NCI-H128 (cell line): ENCODE measurements around the gene HOXA9.

ENCODE experiments used
- DNase-seq: peaks from one replicate; lab custom pipeline; 2025; ENCODE audit not compliant: unreplicated experiment; lab: John Stamatoyannopoulos, UW

HOXA9 gene

DNA sequence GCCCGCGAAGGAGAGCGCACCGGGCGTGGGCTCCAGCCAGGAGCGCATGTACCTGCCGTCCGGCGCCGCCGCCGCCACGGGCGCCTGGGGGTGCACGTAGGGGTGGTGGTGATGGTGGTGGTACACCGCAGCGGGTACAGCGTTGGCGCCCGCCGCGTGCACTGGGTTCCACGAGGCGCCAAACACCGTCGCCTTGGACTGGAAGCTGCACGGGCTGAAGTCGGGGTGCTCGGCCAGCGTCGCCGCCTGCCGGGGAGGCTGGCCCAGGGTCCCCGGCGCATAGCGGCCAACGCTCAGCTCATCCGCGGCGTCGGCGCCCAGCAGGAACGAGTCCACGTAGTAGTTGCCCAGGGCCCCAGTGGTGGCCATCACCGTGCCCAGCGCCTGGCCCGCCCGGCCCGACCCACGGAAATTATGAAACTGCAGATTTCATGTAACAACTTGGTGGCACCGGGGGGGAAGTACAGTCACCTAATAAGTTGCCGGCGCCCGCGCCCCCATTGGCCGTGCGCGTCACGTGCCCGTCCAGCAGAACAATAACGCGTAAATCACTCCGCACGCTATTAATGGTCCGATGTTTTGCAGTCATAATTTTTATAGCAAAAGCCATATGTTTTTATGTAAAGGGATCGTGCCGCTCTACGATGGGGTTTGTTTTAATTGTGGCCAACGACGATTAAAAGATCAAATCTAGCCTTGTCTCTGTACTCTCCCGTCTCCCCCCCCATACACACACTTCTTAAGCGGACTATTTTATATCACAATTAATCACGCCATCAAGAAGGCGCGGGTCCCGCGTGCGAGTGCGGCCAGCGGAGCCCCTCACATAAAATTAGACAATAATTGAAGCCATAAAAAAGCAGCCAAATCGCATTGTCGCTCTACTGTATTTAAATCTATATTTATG lies at the start of gene HOXA9:
TSS of gene HOXA9 (minus strand) at position 449 of the 907 bp plus-strand sequence. CDS start at position 369, 80 bp downstream.
- DNase-seq, result peak; percentile 85

DNA sequence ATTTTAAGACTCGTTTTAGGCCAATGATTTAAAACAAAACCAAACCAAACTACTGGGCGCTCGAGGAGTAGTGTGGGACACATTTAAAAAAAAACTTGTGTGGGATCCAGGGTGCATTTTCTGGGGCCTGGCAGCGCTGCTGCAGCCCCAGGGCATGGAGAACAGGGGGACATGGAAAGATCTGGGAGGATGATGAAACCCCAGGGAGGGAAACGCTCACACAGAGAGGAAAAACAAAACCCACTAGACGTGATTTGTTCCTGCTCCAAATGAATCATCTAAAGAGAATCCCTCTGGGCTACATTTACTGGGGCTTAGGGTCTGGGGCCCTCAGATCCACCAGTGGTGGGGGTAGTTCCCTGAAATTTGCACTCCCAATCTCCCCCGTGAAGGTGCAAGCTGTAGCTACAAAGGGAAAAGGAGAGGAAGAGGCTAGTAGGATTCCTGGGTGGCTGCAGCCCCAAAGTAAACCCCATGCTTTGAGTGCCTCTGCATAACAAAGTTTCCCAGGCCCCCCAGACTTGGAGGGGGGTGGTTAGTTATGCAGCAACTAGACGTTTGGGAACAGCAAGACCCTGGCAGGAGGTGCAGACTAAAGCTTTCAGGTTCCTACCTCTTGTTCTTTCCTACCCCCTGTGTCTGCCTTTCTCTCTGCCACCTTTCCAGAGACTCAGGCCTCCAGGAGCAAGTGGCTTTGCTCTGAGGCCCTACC lies 49.1 kb upstream of the HOXA9 start:
- no peak for DNase-seq

DNA sequence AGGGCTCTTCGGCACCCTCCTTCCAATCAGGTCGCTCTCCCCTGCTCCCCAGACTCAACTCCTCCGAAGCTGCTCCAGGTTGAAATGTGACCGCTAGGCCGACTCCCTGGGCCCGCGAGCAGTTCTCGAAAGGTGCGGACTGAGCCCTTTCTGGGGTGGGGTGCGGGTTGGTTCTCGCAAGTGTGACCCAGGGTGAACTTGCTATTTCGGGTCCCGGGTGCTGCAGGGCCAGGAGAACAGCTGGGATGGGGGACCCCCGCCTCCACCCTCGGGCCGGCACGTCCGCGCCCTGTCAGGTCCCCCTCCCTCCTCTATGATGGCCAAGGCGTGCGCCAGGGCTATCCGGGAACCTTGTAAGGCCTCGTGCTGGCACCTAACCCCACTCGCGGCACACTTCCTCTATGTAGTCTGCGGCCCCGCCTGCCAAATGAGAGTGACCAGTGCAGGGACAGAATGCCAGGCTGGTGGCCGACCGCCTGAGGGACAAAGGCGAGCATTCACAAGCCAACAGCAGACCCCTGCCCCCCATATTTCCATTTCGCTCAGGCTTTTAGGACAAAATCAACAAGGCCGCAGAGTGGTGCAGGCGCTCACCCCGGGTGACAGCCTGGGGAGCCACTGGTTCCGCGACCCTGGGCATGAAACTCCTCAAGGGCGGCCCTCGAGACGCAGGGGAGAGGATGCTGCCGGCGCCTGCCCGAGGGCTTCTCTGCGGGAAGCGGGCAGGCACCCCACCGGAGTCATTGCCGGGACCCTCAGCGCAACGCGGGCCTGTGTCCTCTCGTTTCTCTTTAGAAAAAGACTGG lies 48.3 kb upstream of the HOXA9 start:
- no peak for DNase-seq

DNA sequence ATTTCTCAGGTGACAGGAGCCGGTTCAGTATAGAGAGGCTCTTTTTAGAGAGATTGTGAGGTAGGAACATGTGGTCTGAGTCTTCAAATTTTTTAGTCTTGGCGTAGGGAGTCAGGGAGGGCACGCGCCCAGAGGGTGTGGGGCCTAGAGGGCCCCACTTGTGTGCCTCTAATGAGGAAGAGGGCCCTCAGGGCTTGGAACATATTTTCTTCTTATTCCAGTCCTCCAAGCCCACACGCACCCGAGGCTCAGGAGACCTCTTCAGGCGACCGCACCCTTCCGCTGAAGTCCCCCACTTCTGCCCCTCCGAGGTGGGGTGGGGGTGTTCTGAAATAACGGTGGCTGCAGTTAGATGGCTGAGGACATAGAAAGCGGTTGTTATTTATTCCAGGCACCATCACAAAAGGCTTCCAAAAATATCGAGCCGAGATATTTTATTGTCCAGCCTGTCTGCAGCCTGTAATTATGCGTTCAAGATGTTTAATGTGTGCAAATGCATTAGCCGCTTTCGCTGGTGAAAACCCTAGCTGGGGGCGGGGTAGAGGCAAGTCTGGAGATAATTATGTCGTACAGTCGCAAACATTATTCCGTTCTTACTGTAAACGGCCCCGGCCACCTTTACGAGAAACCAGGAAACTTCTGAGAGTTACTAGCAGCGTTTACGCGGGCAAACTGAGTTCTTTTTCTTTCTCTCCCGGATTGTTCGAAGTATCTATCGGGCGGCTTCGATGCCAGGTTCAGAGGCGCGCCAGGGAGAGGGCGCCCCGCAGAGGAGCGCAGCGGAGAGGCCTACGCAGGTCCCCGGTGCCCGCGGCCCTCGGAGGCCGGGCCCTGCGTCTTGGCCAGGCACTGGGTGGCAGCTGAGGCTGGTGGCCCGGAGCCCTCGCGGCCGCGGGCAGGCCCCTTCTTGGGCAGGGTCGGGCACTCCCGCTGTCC lies 47.4 kb upstream of the HOXA9 start:
- DNase-seq, result no peak

DNA sequence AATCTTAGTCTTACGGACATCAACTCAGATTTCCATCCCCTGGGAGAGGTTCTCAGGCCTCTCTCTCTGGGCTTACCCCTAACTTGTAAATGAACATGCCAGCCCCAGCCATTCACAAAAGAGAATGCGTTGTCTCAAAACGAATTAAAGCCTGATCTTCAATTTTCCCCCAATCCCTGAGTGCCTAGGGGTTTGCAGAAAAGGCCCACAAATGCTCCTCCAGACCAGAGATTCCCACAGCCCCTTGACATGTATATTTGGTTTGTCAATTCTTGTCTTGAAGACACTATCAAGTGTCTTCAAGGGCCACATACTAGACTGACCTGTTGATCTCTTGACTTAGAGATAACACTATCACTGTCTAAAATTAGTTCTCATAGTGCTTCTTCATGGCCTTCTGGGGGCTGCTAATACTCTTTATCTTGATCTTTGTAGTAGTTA lies 46.4 kb upstream of the HOXA9 start:
- no peak for DNase-seq

DNA sequence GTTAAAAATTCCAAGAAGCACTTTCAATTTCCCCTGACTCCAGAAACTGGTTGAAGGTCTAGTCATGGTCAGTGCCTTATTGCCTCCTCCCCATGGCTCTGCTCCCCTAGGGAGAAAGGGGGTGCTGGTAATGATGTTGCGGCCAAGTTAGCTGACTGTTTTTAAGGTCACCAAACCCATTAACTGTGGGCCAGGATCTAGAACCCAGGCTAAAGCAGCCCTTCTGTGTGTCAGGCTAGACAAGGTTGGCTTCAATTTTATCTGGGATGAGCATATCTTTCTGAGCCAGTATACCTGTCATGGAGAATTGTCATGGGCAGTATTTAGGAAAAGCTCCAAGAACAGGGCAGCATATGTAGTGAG lies 45.7 kb upstream of the HOXA9 start:
- DNase-seq, result no peak

DNA sequence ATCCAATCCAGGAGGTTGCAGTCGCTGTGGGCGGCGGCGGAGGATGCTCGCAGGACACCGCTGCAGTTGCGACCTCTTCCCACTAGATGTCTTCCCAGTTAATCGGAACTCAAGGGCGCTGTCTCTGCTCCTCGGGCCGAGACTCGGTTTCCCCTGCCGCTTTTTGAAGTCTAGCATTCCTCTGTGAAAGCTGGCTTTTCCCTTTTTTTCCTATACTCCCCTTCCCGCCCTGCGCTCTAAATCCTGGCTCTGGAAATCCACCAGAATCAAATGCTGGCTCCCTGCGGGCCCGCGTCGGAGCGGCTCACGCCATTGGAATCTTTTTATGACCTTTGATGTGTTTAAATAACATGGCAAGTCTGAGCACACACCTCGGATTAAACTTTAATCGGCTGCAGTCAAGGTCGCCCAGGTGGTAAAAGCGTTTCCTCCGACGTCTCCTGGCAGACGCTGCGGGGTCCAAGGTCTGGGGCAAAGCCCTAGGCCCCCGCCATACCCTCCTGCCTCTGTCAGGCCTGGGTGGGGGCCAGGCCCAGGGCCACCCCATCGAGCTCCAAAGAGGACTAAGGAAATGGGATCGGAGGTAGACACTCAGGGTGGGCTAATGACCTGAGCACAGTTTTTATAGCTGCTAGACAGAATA lies 45.2 kb upstream of the HOXA9 start:
- DNase-seq, result no peak

DNA sequence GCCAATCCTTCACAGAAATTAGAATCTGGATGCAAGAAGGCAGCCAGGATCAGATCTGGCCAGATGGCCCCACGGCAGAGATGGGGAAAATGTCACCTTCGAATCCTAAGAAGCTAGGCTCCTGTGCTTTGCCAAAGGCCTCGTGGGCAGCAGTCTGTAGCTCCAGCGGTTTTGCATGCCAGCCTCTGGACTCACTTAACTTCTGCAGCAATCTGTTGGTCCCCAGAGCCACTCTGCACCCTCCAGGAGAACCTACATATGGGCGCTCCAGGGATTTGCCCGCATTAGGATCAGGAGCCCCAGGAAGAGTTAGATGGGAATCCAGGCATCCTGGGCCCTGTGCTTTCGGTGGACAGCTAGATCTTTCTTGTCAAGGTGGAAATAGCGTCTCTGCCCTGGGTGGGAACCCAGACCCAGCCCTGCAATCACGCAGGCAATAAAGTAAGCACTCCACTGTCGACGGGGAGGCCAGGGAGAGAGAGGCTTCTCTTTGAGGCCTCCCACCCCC lies 44.6 kb upstream of the HOXA9 start:
- no peak for DNase-seq

DNA sequence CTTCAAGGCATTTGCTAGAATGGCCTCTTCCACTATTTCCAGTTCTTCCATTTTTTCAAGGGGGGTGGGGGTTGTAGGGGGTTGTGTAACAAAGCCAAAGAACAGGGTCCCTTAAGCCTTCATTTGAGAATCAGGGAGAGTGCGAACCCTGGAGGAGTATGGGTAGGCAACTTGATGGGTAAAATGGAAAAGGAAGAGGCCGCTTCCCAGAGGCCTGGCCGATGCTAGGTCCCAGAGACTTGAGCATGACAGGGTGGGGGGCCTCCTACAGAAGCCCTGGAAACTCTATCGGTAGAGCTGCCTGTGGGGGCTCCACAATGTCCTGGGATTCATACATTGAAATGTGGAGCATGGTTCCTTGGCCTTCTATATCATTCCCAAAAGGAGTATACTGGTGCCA lies 43.7 kb upstream of the HOXA9 start:
- no peak for DNase-seq

DNA sequence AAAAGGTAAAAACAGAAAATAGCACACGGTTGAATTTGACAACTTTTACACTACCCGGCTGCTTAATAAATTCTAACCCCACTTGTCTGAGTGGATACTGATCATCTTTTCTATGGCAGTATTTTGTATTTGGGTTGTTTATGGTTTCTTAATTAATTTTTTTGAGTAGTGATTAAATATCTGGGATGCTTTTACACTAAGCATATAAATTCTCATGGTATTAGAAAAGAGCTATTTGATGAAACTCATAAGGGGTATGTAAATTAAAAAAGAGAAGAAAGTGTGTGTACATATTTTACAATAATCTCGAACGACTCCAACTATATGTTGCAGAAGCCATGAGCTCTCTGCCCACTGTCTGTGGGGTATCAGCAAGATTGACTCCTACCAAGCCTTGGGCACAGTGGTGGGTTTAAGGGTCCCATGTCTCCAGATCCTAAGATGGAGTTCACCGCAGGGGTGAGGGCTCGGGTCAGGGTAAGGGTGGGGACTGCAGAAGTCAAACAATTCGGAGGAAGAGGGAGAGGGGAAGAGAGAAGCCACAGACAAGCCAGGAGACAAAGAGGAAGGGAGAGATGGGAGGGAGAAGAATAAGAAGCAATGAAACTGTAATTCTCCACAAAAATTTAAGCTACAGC lies 42.1 kb upstream of the HOXA9 start:
- no peak for DNase-seq

DNA sequence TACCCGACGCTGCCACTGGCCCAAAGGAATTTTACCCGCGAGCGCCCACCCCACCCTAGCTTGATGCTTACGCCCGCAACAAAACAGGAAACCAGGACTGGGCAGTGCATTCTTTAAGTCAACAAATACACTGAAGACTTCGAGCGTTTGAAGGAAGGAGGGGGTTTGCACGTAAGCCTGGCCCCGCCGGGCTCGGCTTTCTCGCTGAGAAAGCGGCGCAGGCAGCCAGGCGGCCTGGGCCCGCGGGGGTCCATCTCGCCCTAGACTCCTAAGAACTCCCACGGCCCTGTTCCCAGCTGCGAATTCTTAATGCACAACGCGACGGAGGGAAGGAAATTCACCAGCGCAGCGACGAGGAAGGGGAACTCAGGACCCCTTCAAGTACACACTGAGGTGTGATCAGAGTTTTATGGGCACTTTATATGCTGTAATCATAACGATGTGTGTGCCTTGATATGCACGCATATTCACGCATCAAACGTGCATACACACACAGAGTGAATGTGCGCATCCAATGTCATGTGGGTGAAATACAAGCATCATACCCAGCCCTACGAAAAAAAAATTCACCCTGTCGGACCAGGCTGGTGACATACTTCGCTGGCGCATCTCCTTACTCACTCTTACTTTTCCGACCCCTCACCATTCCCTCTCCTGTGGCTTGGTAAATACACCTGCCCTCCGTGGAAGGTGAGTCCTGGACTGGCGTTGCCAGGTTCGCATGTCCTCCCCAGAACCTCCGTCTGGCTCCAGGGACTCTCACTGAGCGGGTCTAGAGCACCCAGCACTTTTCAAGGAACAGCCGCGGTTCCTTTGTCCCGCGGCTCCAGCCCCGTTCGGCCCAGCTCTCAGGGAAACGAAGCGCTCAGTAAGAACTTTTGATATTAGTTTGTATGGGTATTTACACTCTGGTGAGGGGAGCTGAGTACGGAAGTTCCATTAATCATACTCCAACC lies 40.3 kb upstream of the HOXA9 start:
- no peak for DNase-seq

DNA sequence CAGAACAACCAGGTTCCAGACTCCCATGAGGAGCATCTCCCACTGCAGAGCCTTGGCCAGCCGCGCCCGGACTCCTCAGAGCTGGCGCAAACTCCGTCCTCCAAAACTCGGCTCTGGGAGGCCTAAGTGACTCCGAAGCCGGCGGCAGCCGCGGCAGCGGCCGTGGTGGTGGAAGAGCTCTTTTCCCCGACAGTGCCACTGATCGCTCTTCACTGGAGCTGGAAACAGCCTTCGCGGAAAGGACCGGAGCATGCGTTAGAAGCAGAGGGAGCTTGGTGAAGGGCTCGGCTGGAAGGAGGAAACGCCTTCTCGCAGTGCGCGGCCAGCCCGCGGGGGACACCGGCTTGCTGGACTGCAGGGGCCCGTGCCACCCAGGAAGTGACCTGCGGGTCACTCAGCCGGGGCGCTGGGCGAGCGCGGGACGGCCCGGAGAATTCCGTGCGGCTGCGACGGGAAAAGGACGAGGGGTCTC lies 39.5 kb upstream of the HOXA9 start:
- DNase-seq, result no peak

DNA sequence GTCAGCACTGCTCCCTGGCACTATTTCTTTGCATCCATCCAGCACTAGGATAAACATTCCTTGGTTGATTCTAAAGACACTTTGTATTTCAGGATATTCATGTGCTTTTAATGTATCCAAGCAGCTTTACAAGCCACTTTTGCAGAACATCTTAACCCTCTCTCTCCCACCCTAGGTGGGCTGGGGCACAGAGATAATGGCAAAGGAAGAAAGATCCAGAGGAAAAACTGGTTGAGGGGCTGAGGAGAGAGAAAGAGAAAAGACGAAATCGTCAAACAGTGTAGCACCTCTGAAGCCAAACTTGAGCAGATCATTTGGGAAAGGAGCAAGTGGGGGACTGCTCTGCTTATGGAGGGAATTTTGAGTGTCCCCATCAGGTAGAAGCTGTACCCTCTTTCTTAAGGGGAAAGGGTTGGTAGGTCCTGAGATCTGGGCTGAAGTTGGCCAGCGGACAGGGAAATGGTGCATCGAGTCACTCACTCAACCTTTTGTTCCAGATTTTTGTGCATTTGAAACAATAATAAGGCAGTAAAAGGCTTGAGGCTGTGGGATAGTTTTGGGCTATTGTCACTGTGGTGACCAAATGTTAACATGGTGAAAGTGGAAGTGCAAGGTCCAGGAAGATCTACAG lies 38.7 kb upstream of the HOXA9 start:
- no peak for DNase-seq

DNA sequence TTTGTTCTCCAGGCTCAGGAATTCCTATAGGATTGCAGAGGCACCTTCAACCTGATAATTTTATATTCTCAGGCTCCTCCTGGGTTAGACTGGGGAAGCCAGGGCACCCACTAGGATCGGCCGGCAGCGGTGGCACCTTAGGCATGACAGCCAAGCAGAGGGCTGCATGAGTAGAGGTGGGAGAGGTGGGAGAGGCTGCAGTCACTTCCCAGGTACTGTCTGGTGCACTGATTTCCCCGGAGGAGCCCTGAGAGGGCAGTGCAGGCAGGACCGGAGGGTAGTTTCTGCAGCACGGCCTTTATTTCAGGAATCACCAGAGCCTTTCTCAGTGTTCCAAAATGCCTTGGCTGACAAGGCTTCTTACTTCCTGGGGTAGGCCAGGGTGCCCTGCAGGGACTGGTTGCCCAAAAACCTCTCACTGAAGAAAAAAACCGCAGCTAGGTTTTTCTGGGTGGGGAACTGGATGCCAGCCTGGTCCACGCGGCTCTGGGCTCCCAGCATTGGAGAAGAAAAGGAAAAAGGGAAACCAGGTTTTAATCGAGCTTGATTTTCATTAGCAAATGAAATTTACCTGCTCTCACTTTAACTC lies 38.1 kb upstream of the HOXA9 start:
- no peak for DNase-seq

DNA sequence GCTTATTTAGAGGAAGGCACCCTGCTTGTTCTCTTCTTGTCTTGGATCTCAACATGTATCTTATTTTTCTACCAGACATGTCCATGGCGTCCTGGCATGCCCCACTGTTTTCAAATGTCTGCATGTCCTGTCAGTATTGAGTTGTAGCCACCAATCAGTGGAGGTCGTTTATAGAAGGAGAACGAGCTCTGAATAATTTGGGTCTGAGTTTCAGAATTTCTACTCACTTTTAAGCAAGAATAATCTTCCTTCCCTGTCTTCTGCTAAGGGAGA lies 37.5 kb upstream of the HOXA9 start:
- no peak for DNase-seq

DNA sequence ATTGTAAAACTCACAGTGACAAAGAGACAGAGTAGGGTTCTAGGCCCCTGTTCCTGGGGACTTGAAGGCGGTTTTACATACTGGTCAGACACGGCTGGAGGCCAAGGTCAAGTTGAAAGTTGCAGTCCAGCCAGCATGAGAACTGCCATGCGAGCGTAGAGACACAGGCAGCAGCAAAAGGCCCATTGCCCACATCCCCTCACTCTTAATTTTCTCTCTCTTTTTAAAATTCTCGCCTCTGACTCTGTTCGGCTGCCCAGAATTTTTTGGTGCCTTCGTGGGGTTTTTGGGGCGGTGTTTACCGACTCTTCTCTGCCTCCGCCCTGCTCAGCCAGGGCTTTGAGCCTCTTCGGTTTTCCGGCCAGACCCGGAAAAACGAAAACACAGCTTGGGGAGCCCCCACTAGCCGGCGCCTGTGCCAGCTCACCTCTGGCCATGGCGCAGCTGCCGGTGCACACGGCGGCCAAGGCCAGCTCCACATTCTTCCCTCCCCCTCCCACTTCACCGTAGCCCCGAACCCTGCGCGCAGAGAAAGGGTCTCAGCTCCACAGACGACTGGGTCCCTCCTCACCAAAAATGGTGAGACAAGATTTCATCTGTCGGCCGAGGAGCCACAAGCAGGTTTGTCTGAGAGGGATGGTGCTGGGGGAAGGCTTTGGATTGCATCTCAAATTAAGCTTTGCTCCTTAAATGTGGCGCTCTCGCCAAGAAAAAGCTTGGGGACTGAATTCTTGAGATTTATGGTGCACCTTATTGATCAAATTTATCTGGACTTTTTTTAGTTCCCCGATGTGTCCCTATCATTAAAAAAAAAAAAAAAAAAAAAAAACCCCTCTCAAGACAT lies 36.9 kb upstream of the HOXA9 start:
- DNase-seq, result no peak
